GM23248 (cell line): ENCODE data around the gene GCK. TPM values are rescaled to one million over a fixed set of nuclear protein-coding genes. Genes with fewer than 3 reads are reported as not detected.

Source experiments
- DNase-seq: peaks from one replicate; pipeline ENCODE4 v3.0.0-alpha.2; 2015
- H2AFZ ChIP-seq: fragments of 200-600 bp; sonication (generic); 2 replicates; pipeline ENCODE4 v1.6.1; 2016; ENCODE audit warnings: antibody characterized with exemption
- H3F3A ChIP-seq: fragments of 200-600 bp; sonication (generic); 2 replicates; pipeline ENCODE4 v1.6.1; 2016; ENCODE audit warnings: mild to moderate bottlenecking, antibody characterized with exemption, mixed run types; ENCODE audit not compliant: insufficient read depth
- H3K27ac ChIP-seq: fragments of 200-600 bp; sonication (generic); 2 replicates; pipeline ENCODE4 v1.5.1; 2016; ENCODE audit warnings: mild to moderate bottlenecking
- H3K27me3 ChIP-seq: fragments of 200-600 bp; sonication (generic); replicated peaks from 2 replicates; pipeline ENCODE4 v1.6.1; 2016; ENCODE audit warnings: mild to moderate bottlenecking; ENCODE audit not compliant: insufficient read depth
- H3K36me3 ChIP-seq: fragments of 200-600 bp; sonication (generic); 2 replicates; pipeline ENCODE4 v1.6.1; 2016; ENCODE audit warnings: low read depth, mild to moderate bottlenecking
- H3K4me1 ChIP-seq: fragments of 200-600 bp; sonication (generic); 2 replicates; pipeline ENCODE4 v1.6.1; 2016; ENCODE audit warnings: mild to moderate bottlenecking; ENCODE audit not compliant: insufficient read depth
- H3K4me2 ChIP-seq: fragments of 200-600 bp; sonication (generic); one replicate; pipeline ENCODE4 v1.6.1; 2016; ENCODE audit warnings: mild to moderate bottlenecking; ENCODE audit not compliant: unreplicated experiment
- H3K4me3 ChIP-seq: fragments of 200-600 bp; sonication (generic); 2 replicates; pipeline ENCODE4 v1.5.1; 2016; ENCODE audit warnings: mild to moderate bottlenecking
- H3K79me2 ChIP-seq: fragments of 200-600 bp; sonication (generic); 2 replicates; pipeline ENCODE4 v1.6.1; 2016; ENCODE audit warnings: mild to moderate bottlenecking; ENCODE audit not compliant: insufficient read depth
- H3K9ac ChIP-seq: fragments of 200-600 bp; sonication (generic); 2 replicates; pipeline ENCODE4 v1.6.1; 2016; ENCODE audit warnings: mild to moderate bottlenecking
- H3K9me2 ChIP-seq: fragments of 200-600 bp; sonication (generic); 2 replicates; pipeline ENCODE4 v1.6.1; 2016; ENCODE audit warnings: mixed run types, mild to moderate bottlenecking, moderate library complexity; ENCODE audit not compliant: insufficient read depth
- H3K9me3 ChIP-seq: fragments of 200-600 bp; sonication (generic); one replicate; pipeline ENCODE4 v1.6.1; 2017; ENCODE audit warnings: low read depth
- H4K20me1 ChIP-seq: fragments of 200-600 bp; sonication (generic); 2 replicates; pipeline ENCODE4 v1.6.0; 2016; ENCODE audit not compliant: insufficient read depth
- EZH2 ChIP-seq: fragments of 200-600 bp; sonication (generic); IDR thresholded peaks from 2 replicates; pipeline ENCODE4 v1.6.1; 2018; ENCODE audit warnings: antibody characterized with exemption, mild to moderate bottlenecking; ENCODE audit not compliant: insufficient read depth, poor library complexity, severe bottlenecking
- EZH2phosphoT487 ChIP-seq: fragments of 200-600 bp; sonication (generic); IDR thresholded peaks from 2 replicates; pipeline ENCODE4 v1.6.1; 2018; ENCODE audit warnings: antibody characterized with exemption, moderate library complexity, mild to moderate bottlenecking, low read depth; ENCODE audit not compliant: insufficient read depth
- WGBS, 2 experiments: methylation state at CpG; one replicate each; pipeline ENCODE4 v1.1.6; 2015 to 2017; ENCODE audit warnings: low lambda C conversion rate in 2 of 2, low coverage in 1 of 2; ENCODE audit errors: missing lambda C conversion rate in 2 of 2; 5-methylcytosine and 5-hydroxymethylcytosine counted together
- in situ Hi-C: fragments of 300-500 bp; cut with MboI; formaldehyde crosslinking; loops from 2 replicates; pipeline ENCODE4 v1.15.0; 2020
- polyA plus RNA-seq: library from polyadenylated mRNA; unstranded; fragments of >200 nt; fragmentation: Nextera tagmentation; extraction: Ambion mirVana; gene quantifications from 2 replicates; pipeline ENCODE4 v1.2.1, GENCODE V29; 2016
- total RNA-seq: library from RNA; depleted of rRNA; stranded (reverse); fragments of >200 nt; shearing (Covaris generic); gene quantifications from 2 replicates; pipeline ENCODE4 v1.2.3, GENCODE V29; 2014

GCK gene
- total and polyA plus RNA-seq, 2 experiments from 2014 or later = 0.11 to 0.23 TPM

GRCh38 chr7:44101966-44102845 is 87.0 kb downstream of the GCK start:
- Histone ChIP-seq H3K9me2 (no peaks in the 10 kb centered on the region), H2AFZ (0 out of 2 replicates have a peak overlapping the region, but pooled peaks have one; percentile 4), H3K4me1 (peaks cover 35% of the 10 kb centered on the region), H3K9ac (peak overlapping the region; percentile 61), H3K4me3 (no peak overlapping the region), H3K9me3 (no peaks in the 10 kb centered on the region), H3K4me2 (no peak overlapping the region), H4K20me1 (no peaks in the 10 kb centered on the region), H3F3A (peaks cover 32% of the 10 kb centered on the region), H3K27ac (peak overlapping the region; percentile 86), H3K79me2 (peaks cover 19% of the 10 kb centered on the region), H3K27me3 (no peaks in the 10 kb centered on the region), H3K36me3 (no peaks in the 10 kb centered on the region)
- peak; percentile 97 for DNase-seq
- in situ Hi-C loops = no loop called here
- 34 to 38% methylated on average over 14 of the region's 14 CpGs for WGBS, 2 experiments
- TF ChIP-seq EZH2 (no peak), EZH2phosphoT487 (no peak)

DNA sequence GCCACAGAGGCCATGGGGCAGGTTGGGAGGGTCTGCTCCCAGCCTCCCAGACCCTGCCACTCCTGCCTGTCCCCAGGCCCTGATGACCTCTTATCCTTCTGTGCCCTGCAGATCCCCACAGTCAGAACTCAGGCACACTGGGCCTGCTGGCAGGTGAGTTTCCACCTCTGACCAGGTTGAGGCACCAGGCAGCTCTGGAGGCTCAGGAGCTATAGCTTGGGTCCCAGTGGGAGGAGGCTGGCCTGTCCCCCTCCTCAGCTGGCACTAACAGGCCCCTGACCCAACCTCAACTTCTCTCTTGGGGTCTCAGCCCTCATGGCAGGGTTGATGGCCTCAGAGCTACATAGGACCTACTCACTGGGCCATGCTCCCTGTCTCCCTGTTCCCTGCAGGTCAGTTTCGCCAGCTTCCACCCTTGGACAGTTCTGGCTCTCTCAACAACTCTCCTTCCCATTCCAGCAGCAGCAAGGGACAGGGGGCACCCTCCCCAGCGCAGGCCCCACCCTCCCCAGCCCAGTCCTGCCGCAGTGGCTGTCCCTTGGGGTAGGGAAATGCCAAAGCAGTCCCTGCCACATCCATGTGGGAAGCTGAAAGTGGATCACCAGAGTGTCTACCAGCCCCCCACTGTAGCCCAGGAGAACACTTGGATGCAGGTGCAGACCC is 87.8 kb downstream of the GCK start:
- WGBS, 2 experiments = 67 to 77% methylated on average over 3 of the region's 3 CpGs
- Histone ChIP-seq H3K9me2 (no peaks in the 10 kb centered on the region), H3K4me2 (no peak overlapping the region), H4K20me1 (no peaks in the 10 kb centered on the region), H2AFZ (no peak overlapping the region), H3F3A (peaks cover 32% of the 10 kb centered on the region), H3K27ac (peak overlapping the region; percentile 86), H3K4me1 (peaks cover 30% of the 10 kb centered on the region), H3K27me3 (no peaks in the 10 kb centered on the region), H3K36me3 (no peaks in the 10 kb centered on the region), H3K9me3 (no peaks in the 10 kb centered on the region), H3K9ac (peak overlapping the region; percentile 61), H3K79me2 (peaks cover 11% of the 10 kb centered on the region), H3K4me3 (no peak overlapping the region)
- DNase-seq = no peak
- in situ Hi-C loops = no loop called here
- TF ChIP-seq EZH2 = no peak
- TF ChIP-seq EZH2phosphoT487 = no peak

DNA sequence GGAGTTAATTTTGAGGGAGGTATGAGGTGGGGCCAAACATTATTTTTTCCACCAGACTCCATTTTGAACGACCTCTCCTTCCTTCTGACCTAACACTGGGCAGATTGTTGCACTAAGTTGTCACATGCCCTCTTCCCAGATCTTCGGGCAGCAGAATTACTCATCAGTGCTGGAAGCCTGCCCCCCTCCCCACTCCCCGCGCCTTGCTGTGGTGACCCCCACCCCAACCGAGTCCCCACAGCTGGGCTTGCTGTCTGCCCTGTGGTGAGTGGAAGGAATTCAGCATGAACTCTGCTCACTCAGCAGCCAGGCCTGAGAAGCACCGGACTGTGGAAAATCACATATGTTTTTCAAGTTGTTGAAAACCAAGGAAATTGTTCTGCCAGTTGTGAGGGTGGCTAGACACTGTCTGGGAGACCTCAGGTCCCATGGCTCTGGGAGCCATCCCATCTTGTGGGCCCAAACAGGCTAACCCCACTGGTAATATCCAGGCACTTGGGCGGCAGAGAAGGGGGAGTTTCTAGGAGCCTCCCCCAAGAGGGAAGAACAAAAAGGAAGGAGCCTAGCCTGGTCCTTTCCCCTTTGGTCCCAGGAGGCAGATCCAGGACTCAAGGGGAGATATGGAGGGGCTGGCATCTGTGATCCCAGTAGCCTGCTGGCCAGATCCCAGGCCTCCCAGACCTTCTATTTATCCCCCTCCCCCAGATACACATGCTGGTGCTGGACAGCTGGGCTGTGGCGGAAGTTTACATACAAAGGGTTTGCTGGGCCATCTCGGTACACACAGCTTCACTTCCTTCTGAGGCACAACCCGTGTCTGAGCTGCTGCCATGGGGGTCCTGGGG is 88.6 kb downstream of the GCK start:
- Histone ChIP-seq H3K79me2 (peaks cover 3% of the 10 kb centered on the region), H3F3A (peaks cover 32% of the 10 kb centered on the region), H4K20me1 (no peaks in the 10 kb centered on the region), H3K36me3 (no peaks in the 10 kb centered on the region), H3K4me3 (no peak overlapping the region), H3K27me3 (no peaks in the 10 kb centered on the region), H3K4me1 (peaks cover 23% of the 10 kb centered on the region), H3K9me2 (no peaks in the 10 kb centered on the region), H3K4me2 (no peak overlapping the region), H3K9ac (peak overlapping the region; percentile 47), H2AFZ (peak overlapping the region; percentile 95), H3K27ac (peak overlapping the region; percentile 86), H3K9me3 (no peaks in the 10 kb centered on the region)
- no peak for TF ChIP-seq EZH2
- no peak for TF ChIP-seq EZH2phosphoT487
- in situ Hi-C loops = no loop called here
- WGBS, 2 experiments = 41 to 55% methylated on average over 7 to 10 of the region's 10 CpGs
- DNase-seq = peak; percentile 68

GRCh38 chr7:44099669-44100068 is 89.6 kb downstream of the GCK start:
- Histone ChIP-seq H3K27me3 (no peaks in the 10 kb centered on the region), H4K20me1 (no peaks in the 10 kb centered on the region), H2AFZ (peak overlapping the region; percentile 95), H3K9me2 (no peaks in the 10 kb centered on the region), H3K9ac (no peak overlapping the region), H3K4me1 (peaks cover 15% of the 10 kb centered on the region), H3K4me3 (no peak overlapping the region), H3K4me2 (no peak overlapping the region), H3K9me3 (no peaks in the 10 kb centered on the region), H3K36me3 (no peaks in the 10 kb centered on the region), H3K79me2 (no peaks in the 10 kb centered on the region), H3F3A (peaks cover 32% of the 10 kb centered on the region), H3K27ac (peak overlapping the region; percentile 86)
- TF ChIP-seq EZH2phosphoT487 (no peak), EZH2 (no peak)
- DNase-seq = no peak
- in situ Hi-C loops = no loop called here
- 56 to 64% methylated on average over 4 of the region's 4 CpGs for WGBS, 2 experiments
